ENCODE results near the gene GSKIP.
"Not testable (repeated sequence)": the region's sequence is repeated elsewhere in the genome, so short reads cannot be mapped to it uniquely, and the experiment has no call there.

The GSKIP gene

DNA sequence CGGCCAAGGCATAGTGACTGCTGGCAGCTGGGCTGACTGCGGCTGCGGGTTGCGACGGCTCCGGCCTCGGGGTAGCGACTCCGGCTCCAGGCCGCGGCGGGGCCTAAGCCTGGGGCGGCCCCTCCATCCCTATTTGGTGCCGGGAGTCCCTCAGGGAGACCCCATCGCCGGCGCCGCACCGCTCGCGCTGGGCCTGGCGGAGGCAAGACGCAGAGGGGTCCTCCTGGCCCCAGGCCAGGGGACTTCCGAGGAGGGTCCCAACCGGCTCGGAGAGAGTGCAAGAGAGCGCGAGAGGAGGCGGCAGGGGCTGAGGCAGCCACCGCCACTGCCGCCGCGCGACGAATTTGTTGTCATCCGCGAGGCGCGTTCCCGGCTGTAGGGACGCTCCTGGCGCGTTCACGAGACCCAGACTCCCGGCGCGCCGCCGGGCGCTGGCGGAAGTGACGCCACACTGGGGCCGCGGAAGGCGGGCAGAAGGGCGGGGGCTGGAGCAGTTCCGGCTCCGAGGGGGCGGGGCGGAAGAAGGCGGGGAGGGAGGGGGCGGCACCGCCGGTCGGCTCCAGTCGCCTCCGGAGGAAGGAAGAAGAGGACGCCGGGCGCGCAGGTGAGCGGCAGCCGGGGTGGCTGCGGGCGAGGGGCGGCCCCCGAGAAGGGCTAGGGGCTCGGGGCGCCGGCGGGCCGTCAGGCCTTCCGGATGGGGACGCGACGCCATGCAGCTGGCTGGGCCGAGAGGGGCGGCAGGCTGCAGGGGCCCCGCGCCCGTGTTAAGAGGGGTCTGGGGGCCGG is at the start of gene GSKIP, which contains the start of gene ATG2B:
Gene GSKIP, plus strand, starts transcription at position 562 of the 786 bp plus-strand sequence. CDS start 18,722 bp downstream, outside the sequence.
Gene ATG2B, minus strand, starts transcription at position 377 of the 786 bp plus-strand sequence. Its CDS starts 365 bp downstream, at position 12.
- peak; percentile 93 to 96 for DNase-seq (ENCODE audit: low read depth in 2 of 2)

DNA sequence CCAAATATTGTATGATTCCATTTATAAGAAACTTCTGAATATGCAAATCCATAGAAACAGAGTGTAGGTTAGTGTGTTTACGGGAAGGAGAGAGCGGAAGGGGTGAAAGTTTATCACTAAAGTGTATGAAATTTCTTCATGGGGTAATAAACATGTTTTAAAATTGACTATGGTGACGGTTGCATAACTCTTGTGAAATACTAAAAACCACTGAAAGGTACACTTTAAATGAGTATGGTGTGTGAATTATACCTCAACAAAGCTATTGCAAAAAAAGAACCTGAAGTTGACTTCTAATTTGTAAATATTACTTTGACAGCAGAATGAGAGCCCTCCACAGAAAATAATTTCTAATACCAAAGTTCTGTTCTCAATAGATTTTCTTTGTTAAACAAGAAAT is 47.2 kb upstream of the GSKIP start:
- no peak for DNase-seq (ENCODE audit: low read depth in 2 of 2)

GRCh38 chr14:96318836-96319235 is 44.5 kb upstream of the GSKIP start:
- no peak for DNase-seq (ENCODE audit: low read depth in 2 of 2)

GRCh38 chr14:96320605-96321004 is 42.7 kb upstream of the GSKIP start:
- DNase-seq (ENCODE audit: low read depth in 2 of 2): no peak

- DNase-seq (ENCODE audit: low read depth in 2 of 2): no peak
Measured at GRCh38 chr14:96324219-96324618, 39.1 kb upstream of the GSKIP start.

- DNase-seq (ENCODE audit: low read depth in 2 of 2): no peak
Measured at GRCh38 chr14:96338551-96338950, 24.8 kb upstream of the GSKIP start.

DNA sequence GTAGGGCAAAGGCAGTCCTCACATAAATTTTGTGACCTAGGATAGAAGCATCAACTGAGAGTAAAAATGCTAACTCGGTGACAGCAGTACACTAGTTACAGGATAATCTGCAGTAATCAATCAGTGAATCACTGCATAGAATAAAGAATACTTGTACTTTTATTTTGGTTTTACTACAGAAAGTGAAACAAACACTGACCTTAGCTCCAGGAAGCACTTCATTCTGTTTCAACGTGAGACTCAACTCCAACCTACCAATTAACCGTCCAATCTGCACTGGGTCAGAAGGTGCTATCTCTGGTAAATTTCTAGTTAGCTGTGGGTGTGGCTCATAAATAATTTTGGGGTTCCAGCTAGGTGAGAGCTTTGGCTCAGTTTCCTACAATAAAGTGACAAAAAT is 22.0 kb upstream of the GSKIP start:
- no peak for DNase-seq (ENCODE audit: low read depth in 2 of 2)

DNA sequence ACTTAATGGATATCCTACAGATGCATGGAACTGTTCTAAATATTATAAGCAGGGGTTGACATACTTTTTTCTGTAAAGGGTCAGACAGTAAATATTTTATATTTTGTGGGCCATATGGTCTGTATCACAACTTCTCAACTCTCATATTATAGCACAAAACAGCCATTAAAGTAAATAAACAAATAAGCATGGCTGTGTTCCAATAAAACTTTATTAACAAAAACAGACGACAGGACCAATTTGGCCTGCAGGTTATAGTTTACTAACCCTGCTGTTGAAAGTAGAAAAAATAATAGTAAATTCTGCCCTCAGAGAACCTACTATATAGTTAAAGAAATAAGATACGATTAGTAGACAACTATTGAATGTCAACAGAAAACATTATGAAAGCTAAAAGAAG is 17.7 kb upstream of the GSKIP start:
- no peak for DNase-seq (ENCODE audit: low read depth in 2 of 2)

DNA sequence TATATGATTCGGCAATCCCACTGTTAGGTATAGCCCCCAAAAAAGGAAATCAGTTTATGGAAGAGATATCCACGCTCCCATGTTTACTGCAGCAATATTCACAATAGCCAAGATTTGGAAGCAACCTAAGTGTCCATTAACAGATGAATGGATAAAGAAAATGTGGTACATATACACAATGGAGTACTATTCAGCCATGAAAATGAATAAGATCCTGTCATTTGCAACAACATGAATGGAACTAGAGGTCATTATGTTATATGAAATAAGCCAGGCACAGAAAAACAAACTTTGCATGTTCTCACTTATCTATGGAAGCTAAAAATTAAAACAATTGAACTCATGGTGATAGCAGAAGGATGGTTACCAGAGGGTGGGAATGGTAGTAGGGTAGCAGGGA is 15.4 kb upstream of the GSKIP start:
- DNase-seq (ENCODE audit: low read depth in 2 of 2): not testable (repeated sequence)

- no peak for DNase-seq (ENCODE audit: low read depth in 2 of 2)
Measured at GRCh38 chr14:96349286-96350075, 13.8 kb upstream of the GSKIP start.

DNA sequence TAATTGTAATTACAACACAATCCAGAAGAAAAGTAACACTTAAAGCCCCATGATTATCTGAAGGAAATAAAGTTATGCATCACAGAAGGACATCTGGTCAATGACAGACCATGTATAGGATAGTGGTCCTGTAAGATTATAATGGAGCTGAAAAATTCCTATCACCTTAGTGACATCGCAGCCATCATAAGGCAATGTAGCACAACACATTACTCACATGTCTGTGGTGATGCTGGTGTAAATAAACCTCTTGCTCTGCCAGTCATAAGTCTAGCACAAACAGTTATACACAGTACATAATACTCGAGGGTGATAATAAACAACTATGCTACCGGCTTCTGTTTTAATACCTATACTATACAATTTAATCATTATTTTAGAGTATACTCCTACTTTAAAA is 11.3 kb upstream of the GSKIP start:
- DNase-seq (ENCODE audit: low read depth in 2 of 2): no peak

DNA sequence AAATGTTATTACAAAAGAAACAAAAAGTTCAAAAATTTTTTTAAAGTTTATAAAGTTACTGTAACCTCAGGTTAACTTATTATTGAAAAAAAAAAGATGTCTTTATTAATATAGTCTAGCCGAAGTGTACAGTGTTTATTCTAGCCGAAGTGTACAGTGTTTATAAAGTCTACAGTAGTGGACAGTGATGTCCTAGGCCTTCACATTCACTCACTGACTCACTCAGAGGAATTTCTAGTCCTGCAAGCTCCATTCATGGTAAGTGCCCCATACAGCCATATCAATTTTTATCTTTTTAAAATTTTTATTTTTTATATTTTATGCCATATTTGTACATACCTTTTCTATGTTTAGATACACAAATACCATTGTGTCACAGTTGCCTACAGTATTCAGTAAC is 10.6 kb upstream of the GSKIP start:
- DNase-seq (ENCODE audit: low read depth in 2 of 2): no peak

DNA sequence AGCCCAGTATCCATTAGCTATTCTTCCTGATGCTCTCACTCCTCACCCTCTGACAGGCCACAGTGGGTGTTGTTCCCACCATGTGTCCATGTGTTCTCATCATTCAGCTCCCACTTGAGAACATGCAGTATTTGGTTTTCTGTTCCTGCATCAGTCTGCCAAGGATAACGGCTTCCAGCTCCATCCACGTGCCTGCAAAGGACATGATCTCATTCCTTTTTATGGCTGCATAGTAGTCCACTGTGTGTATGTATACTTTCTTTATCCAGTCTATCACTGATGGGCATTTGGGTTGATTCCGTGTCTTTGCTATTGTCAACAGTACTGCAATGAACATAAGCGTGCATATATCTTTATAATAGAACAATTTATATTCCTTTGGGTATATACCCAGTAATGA is 9.1 kb upstream of the GSKIP start:
- DNase-seq (ENCODE audit: low read depth in 2 of 2): no peak

- DNase-seq (ENCODE audit: low read depth in 2 of 2): no peak
Measured at GRCh38 chr14:96357216-96357615, 6.1 kb upstream of the GSKIP start.

GRCh38 chr14:96359959-96360358 is 3.4 kb upstream of the GSKIP start:
- no peak for DNase-seq (ENCODE audit: low read depth in 2 of 2)

GRCh38 chr14:96362071-96362964 is 1.0 kb upstream of the GSKIP start:
- DNase-seq (ENCODE audit: low read depth in 2 of 2): peak in 1 of 2 donors; percentile 21

DNA sequence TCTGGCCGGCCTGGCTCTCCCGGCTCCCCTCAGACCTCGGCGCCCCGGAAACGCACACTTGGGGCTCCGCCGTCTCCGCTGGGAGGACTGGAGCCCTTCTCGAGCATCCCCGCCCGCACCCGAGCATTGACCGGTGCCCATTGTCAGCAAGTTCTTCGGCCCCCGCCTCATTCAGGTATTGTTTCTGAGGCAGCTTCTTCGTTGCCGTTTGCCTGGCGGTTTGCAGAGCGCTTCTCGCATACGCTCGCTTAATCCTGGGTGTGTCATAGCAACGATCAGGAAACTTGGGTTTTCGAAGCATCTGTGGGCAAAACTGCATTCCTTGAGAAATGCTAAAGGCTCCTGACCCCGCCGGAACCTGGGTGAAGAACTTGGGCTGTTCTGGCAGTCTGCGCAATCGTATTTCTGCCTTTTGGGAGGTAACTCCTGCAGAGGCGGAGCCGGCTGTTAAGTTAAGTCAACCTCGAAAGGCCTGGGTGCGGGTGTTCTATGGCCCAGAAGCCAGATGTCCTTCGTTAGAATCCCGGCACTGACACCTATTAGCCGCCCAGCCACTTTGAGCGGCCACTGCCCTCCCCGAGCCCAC is 518 bp downstream of the GSKIP start:
- DNase-seq (ENCODE audit: low read depth in 2 of 2): peak in 1 of 2 donors; percentile 5

DNA sequence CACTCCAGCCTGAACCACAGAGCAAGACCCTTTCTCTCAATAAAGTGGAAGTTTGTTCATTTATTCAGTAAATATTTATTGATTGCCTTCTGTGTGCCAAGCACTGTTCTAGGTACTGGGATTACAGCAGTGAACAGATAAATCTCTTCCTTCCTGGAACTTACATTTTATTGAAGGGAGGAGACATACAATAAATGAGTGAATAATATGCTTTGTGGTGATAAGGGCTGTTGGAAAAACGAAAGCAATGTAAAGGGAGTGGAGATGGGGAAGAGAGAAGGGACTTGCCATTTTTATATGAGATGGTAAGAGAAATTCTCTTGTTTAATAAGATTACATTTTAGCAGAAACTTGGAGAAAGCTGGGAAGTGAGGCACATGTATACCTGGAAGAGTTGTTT is 1.6 kb downstream of the GSKIP start:
- no peak for DNase-seq (ENCODE audit: low read depth in 2 of 2)

GRCh38 chr14:96368534-96368933 is 5.2 kb downstream of the GSKIP start:
- DNase-seq (ENCODE audit: low read depth in 2 of 2): no peak

GRCh38 chr14:96370528-96370927 is 7.2 kb downstream of the GSKIP start:
- no peak for DNase-seq (ENCODE audit: low read depth in 2 of 2)

GRCh38 chr14:96373538-96373937 is 10.2 kb downstream of the GSKIP start:
- no peak for DNase-seq (ENCODE audit: low read depth in 2 of 2)

- DNase-seq (ENCODE audit: low read depth in 2 of 2): no peak
Measured at GRCh38 chr14:96376093-96376492, 12.8 kb downstream of the GSKIP start.

All from activated CD8-positive, alpha-beta memory T cell treated with anti-CD3 and anti-CD28 coated beads for 4 hours (primary cell).